Nephron progenitor cell (in vitro differentiated cells): ENCODE data around the gene NOTCH3.

ENCODE experiments used
- DNase-seq: peaks from one replicate; pipeline ENCODE4 v3.0.0; 2021
- H3K27ac Mint-ChIP-seq: 2 replicates; pipeline ENCODE4 v1.8.0; 2021; ENCODE audit warnings: mild to moderate bottlenecking, moderate library complexity, mixed read lengths
- H3K27me3 Mint-ChIP-seq: 2 replicates; pipeline ENCODE4 v1.8.0; 2021; ENCODE audit warnings: mild to moderate bottlenecking, low read depth, mixed read lengths; ENCODE audit not compliant: poor library complexity
- H3K36me3 Mint-ChIP-seq: 2 replicates; pipeline ENCODE4 v1.8.0; 2021; ENCODE audit warnings: low read depth, mixed read lengths
- H3K4me1 Mint-ChIP-seq: 2 replicates; pipeline ENCODE4 v1.8.0; 2021; ENCODE audit warnings: mixed read lengths
- H3K4me3 Mint-ChIP-seq: 2 replicates; pipeline ENCODE4 v1.8.0; 2021; ENCODE audit warnings: mild to moderate bottlenecking, moderate library complexity, mixed read lengths
- H3K9me3 Mint-ChIP-seq: 2 replicates; pipeline ENCODE4 v1.8.0; 2021; ENCODE audit warnings: mild to moderate bottlenecking, moderate library complexity, mixed read lengths
- CTCF ChIP-seq: fragments of 200-600 bp; sonication (generic); IDR thresholded peaks from 2 replicates; pipeline ENCODE4 v1.5.0; 2021; ENCODE audit warnings: antibody characterized with exemption

NOTCH3 gene

GRCh38 chr19:15196360-15197005 is 4.3 kb downstream of the NOTCH3 start:
- no peak for DNase-seq
- H3K4me1 Mint-ChIP-seq = peaks cover 36% of the 10 kb centered on the region
- peak overlapping the region; percentile 70 for H3K4me3 Mint-ChIP-seq
- H3K9me3 Mint-ChIP-seq = no peaks in the 10 kb centered on the region
- TF ChIP-seq CTCF = no peak
- peaks cover 42% of the 10 kb centered on the region for H3K36me3 Mint-ChIP-seq
- peaks cover 5% of the 10 kb centered on the region for H3K27me3 Mint-ChIP-seq
- no peak overlapping the region for H3K27ac Mint-ChIP-seq

- Mint-ChIP-seq H3K9me3 (no peaks in the 10 kb centered on the region), H3K36me3 (peaks cover 48% of the 10 kb centered on the region), H3K27me3 (no peaks in the 10 kb centered on the region), H3K27ac (no peak overlapping the region), H3K4me1 (peaks cover 36% of the 10 kb centered on the region), H3K4me3 (peak overlapping the region; percentile 74)
- no peak for TF ChIP-seq CTCF
- DNase-seq = peak; percentile 74
These were observed 5.1 kb downstream of the NOTCH3 start for GRCh38 chr19:15195371-15196334.

GRCh38 chr19:15194938-15195337 is 5.9 kb downstream of the NOTCH3 start:
- TF ChIP-seq CTCF = no peak
- Mint-ChIP-seq H3K4me1 (peaks cover 36% of the 10 kb centered on the region), H3K4me3 (peak overlapping the region; percentile 62), H3K27me3 (no peaks in the 10 kb centered on the region), H3K36me3 (peaks cover 56% of the 10 kb centered on the region), H3K9me3 (no peaks in the 10 kb centered on the region), H3K27ac (no peak overlapping the region)
- DNase-seq = no peak

GRCh38 chr19:15191982-15192381 is 8.8 kb downstream of the NOTCH3 start:
- Mint-ChIP-seq H3K27ac (peak overlapping the region; percentile 68), H3K4me1 (peaks cover 15% of the 10 kb centered on the region), H3K4me3 (no peak overlapping the region), H3K27me3 (no peaks in the 10 kb centered on the region), H3K36me3 (peaks cover 66% of the 10 kb centered on the region), H3K9me3 (no peaks in the 10 kb centered on the region)
- no peak for TF ChIP-seq CTCF
- no peak for DNase-seq

GRCh38 chr19:15191514-15191913 is 9.3 kb downstream of the NOTCH3 start:
- Mint-ChIP-seq H3K4me1 (peaks cover 12% of the 10 kb centered on the region), H3K4me3 (no peak overlapping the region), H3K27me3 (no peaks in the 10 kb centered on the region), H3K36me3 (peaks cover 67% of the 10 kb centered on the region), H3K9me3 (no peaks in the 10 kb centered on the region), H3K27ac (peak overlapping the region; percentile 68)
- no peak for DNase-seq
- TF ChIP-seq CTCF = no peak
